ENCODE measurements around the gene SPANXN5. TPM values are rescaled to one million over a fixed set of nuclear protein-coding genes. Genes with fewer than 3 reads are reported as not detected.
"Not testable (repeated sequence)": the region's sequence is repeated elsewhere in the genome, so short reads cannot be mapped to it uniquely, and the experiment has no call there.

Gene SPANXN5
- total and polyA plus RNA-seq, 4 donors, result not detected

DNA sequence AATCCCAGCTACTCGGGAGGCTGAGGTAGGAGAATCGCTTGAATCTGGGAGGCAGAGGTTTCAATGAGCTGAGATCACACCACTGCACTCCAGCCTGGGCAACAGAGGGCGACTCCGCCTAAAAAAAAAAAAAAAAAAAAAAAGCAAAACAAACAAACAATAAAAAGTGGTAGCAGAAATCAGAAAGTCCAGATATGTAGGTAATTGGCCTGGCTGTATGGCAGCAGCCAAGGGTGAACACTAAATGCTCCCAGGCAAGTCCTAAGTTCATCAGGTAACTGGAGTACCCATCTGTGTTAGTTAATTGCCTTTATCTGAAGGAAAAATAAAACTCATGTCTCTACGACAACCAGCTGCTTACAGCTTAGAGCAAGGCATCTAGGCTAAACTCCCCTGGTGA, 31.2 kb downstream of the SPANXN5 start:
- not testable (repeated sequence) for H3K9me3 ChIP-seq (ENCODE audit: control insufficient read depth, insufficient read depth, low read length); H3K27ac ChIP-seq (ENCODE audit: low read depth, low read length); H3K4me3 ChIP-seq (ENCODE audit: low read depth, low read length); H3K36me3 ChIP-seq (ENCODE audit: control insufficient read depth, insufficient read depth, low read length); DNase-seq (ENCODE audit: low read depth in 4 of 6, low spot score in 6 of 6); H3K4me1 ChIP-seq (ENCODE audit: control insufficient read depth, insufficient read depth, low read length); H3K27me3 ChIP-seq (ENCODE audit: control insufficient read depth, insufficient read depth, low read length)
- WGBS (ENCODE audit: insufficient coverage), result no CpG with 5 or more reads among the region's 5 CpGs

DNA sequence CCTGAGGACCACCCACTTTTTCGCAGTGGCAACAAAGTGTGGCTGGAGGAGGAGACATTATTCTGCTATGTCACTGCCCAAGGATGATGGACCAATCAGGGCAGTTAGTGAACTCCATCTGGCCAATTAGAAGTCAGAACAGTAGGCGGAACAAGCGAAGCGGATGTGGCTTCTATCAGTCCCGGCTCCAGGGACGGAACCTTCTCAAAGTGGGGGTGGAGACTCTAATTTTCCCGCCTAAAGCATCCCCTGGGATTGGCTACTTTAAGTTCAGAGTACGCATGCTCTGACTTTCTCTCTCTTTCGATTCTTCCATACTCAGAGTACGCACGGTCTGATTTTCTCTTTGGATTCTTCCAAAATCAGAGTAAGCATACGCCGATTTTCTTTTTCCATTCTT, 46.3 kb downstream of the SPANXN5 start, which contains the start of gene SSX2B:
Gene SSX2B (plus strand): TSS at position 301 of the 400 bp plus-strand sequence. CDS start 1,429 bp downstream, outside the sequence.
- H3K4me3 ChIP-seq (ENCODE audit: low read depth, low read length); H3K27ac ChIP-seq (ENCODE audit: low read depth, low read length); DNase-seq (ENCODE audit: low read depth in 4 of 6, low spot score in 6 of 6); H3K36me3 ChIP-seq (ENCODE audit: control insufficient read depth, insufficient read depth, low read length); H3K4me1 ChIP-seq (ENCODE audit: control insufficient read depth, insufficient read depth, low read length); H3K9me3 ChIP-seq (ENCODE audit: control insufficient read depth, insufficient read depth, low read length); H3K27me3 ChIP-seq (ENCODE audit: control insufficient read depth, insufficient read depth, low read length): not testable (repeated sequence)
- no CpG with 5 or more reads among the region's 13 CpGs for WGBS (ENCODE audit: insufficient coverage)

Small RNAs within 50 kb of the gene (small RNA-seq; reads per million reads assigned to genes)
- gene AC244505.6 (ENCODE audit: low replicate concordance), result not detected
- not detected for gene AC244505.7 (ENCODE audit: low replicate concordance)

Other genes starting within 250 kb of the SPANXN5 start
- gene SSX7, start 142.5 kb downstream of the SPANXN5 start, total RNA-seq, result not detected
- not detected for gene SSX7, start 142.5 kb downstream of the SPANXN5 start, polyA plus RNA-seq (ENCODE audit: insufficient read length in 2 of 2)
- gene SSX2, start 90.2 kb downstream of the SPANXN5 start, total RNA-seq, result not detected
- gene SSX2, start 90.2 kb downstream of the SPANXN5 start, polyA plus RNA-seq (ENCODE audit: insufficient read length in 2 of 2), result not detected
- not detected for gene SSX2B, start 46.2 kb downstream of the SPANXN5 start, total RNA-seq
- not detected for gene SSX2B, start 46.2 kb downstream of the SPANXN5 start, polyA plus RNA-seq (ENCODE audit: insufficient read length in 2 of 2)
- gene XAGE5, start 13.9 kb upstream of the SPANXN5 start, total RNA-seq, result not detected
- gene XAGE5, start 13.9 kb upstream of the SPANXN5 start, polyA plus RNA-seq (ENCODE audit: insufficient read length in 2 of 2), result not detected
- gene XAGE3, start 70.7 kb upstream of the SPANXN5 start, total RNA-seq, result not detected
- gene XAGE3, start 70.7 kb upstream of the SPANXN5 start, polyA plus RNA-seq (ENCODE audit: insufficient read length in 2 of 2), result not detected
- gene FAM156B, start 99.9 kb upstream of the SPANXN5 start, total RNA-seq, result 10 to 100 TPM; 20.7 to 27.2 TPM
- gene FAM156B, start 99.9 kb upstream of the SPANXN5 start, polyA plus RNA-seq (ENCODE audit: insufficient read length in 2 of 2), result 10 to 100 TPM; 37.0 to 48.4 TPM
- gene FAM156A, start 161.1 kb upstream of the SPANXN5 start, total RNA-seq, result 10 to 100 TPM; 15.7 to 33.3 TPM
- gene FAM156A, start 161.1 kb upstream of the SPANXN5 start, polyA plus RNA-seq (ENCODE audit: insufficient read length in 2 of 2), result 10 to 100 TPM; 47.1 to 64.8 TPM

Measured in spinal cord (tissue), 10 donors.